ENCODE measurements around the gene FAM13A. TPM values are rescaled to one million over a fixed set of nuclear protein-coding genes. Genes with fewer than 3 reads are reported as not detected.
"Not testable (repeated sequence)": the region's sequence is repeated elsewhere in the genome, so short reads cannot be mapped to it uniquely, and the experiment has no call there.

FAM13A gene
- total and polyA plus RNA-seq, 12 donors, result 10.1 to 61.6 (median 29.1) TPM

- Histone ChIP-seq H3K27ac (no peak overlapping the region), H3K36me3 (replicated peaks in 1 of 2) (no peaks in the 10 kb centered on the region), H3K27me3 (no peaks in the 10 kb centered on the region), H3K4me3 (no peak overlapping the region), H3K9me3 (replicated peaks in 1 of 3) (no peaks in the 10 kb centered on the region), H3K4me1 (replicated peaks in 1 of 2) (peaks cover 0 to 5% of the 10 kb centered on the region in 2 donors)
- intact Hi-C loops (cut with DNase I), result no loop called here
- DNase-seq, result no peak
- WGBS, 4 donors, result 90 to 95% (median 93%) methylated on average over 2 of the region's 2 CpGs
- TF ChIP-seq CTCF (IDR thresholded peaks at IDR 0.05) (no peak), POLR2A (IDR thresholded peaks at IDR 0.05) (no peak)
Measured at GRCh38 chr4:88999392-88999930, 57.5 kb downstream of the FAM13A start.

GRCh38 chr4:88998891-88999290, 58.1 kb downstream of the FAM13A start:
- H3K27me3 ChIP-seq, result no peaks in the 10 kb centered on the region
- DNase-seq, result no peak
- intact Hi-C loops (cut with DNase I), result no loop called here
- WGBS, 4 donors, result 74 to 87% (median 83%) methylated on average over 3 of the region's 3 CpGs
- no peaks in the 10 kb centered on the region for H3K9me3 ChIP-seq (replicated peaks in 1 of 3)
- H3K36me3 ChIP-seq (replicated peaks in 1 of 2), result no peaks in the 10 kb centered on the region
- H3K27ac ChIP-seq, result no peak overlapping the region
- TF ChIP-seq POLR2A (IDR thresholded peaks at IDR 0.05) (no peak), CTCF (IDR thresholded peaks at IDR 0.05) (no peak)
- no peak overlapping the region for H3K4me3 ChIP-seq
- H3K4me1 ChIP-seq (replicated peaks in 1 of 2), result peaks cover 0 to 5% of the 10 kb centered on the region in 2 donors

GRCh38 chr4:88998001-88998400, 59.0 kb downstream of the FAM13A start:
- no peak overlapping the region for H3K4me3 ChIP-seq
- no peaks in the 10 kb centered on the region for H3K36me3 ChIP-seq (replicated peaks in 1 of 2)
- intact Hi-C loops (cut with DNase I), result no loop called here
- no peak for DNase-seq
- no peak overlapping the region for H3K27ac ChIP-seq
- TF ChIP-seq POLR2A (IDR thresholded peaks at IDR 0.05) (no peak), CTCF (IDR thresholded peaks at IDR 0.05) (no peak)
- H3K27me3 ChIP-seq, result no peaks in the 10 kb centered on the region
- peaks cover 0 to 5% of the 10 kb centered on the region in 2 donors for H3K4me1 ChIP-seq (replicated peaks in 1 of 2)
- no peaks in the 10 kb centered on the region for H3K9me3 ChIP-seq (replicated peaks in 1 of 3)

- H3K27me3 ChIP-seq, result no peaks in the 10 kb centered on the region
- 88 to 100% (median 91%) methylated on average over 1 of the region's 1 CpG for WGBS, 4 donors
- DNase-seq, result no peak
- intact Hi-C loops (cut with DNase I), result no loop called here
- TF ChIP-seq POLR2A (IDR thresholded peaks at IDR 0.05), result no peak
- no peak for TF ChIP-seq CTCF (IDR thresholded peaks at IDR 0.05)
- no peak overlapping the region for H3K27ac ChIP-seq
- H3K9me3 ChIP-seq (replicated peaks in 1 of 3), result no peaks in the 10 kb centered on the region
- no peaks in the 10 kb centered on the region for H3K36me3 ChIP-seq (replicated peaks in 1 of 2)
- no peak overlapping the region for H3K4me3 ChIP-seq
- no peaks in the 10 kb centered on the region for H3K4me1 ChIP-seq (replicated peaks in 1 of 2)
Measured at GRCh38 chr4:88995874-88996273, 61.1 kb downstream of the FAM13A start.

- H3K9me3 ChIP-seq (replicated peaks in 1 of 3); intact Hi-C loops (cut with DNase I); H3K27me3 ChIP-seq; H3K4me1 ChIP-seq (replicated peaks in 1 of 2); H3K4me3 ChIP-seq; H3K27ac ChIP-seq; DNase-seq; H3K36me3 ChIP-seq (replicated peaks in 1 of 2): not testable (repeated sequence)
- 89 to 100% (median 97%) methylated on average over 1 of the region's 1 CpG for WGBS, 4 donors
Measured at GRCh38 chr4:88995257-88995656, 61.7 kb downstream of the FAM13A start.
